GM12892 (cell line): ENCODE data around the gene TAGAP.
A peak's percentile ranks its signal among the peaks of the same experiment; 100 is the strongest.

Source experiments
- POLR2A ChIP-seq: IDR thresholded peaks from 2 replicates; pipeline ENCODE4 v1.6.1; 2011; ENCODE audit warnings: low read depth, low read length, control low read depth
- POLR2AphosphoS5 ChIP-seq: IDR thresholded peaks from 2 replicates; pipeline ENCODE4 v1.6.1; 2011; ENCODE audit warnings: low read depth, low read length, control low read depth

GRCh38 chr6:159035891-159036290 is 8.9 kb downstream of the TAGAP start:
- TF ChIP-seq POLR2A (no peak), POLR2AphosphoS5 (peak; percentile 58; the same call in 1 of the 2 replicates)
